IMR-90 (cell line): Measurements from ENCODE around the gene DAPK3. TPM values are rescaled to one million over a fixed set of nuclear protein-coding genes. Genes with fewer than 3 reads are reported as not detected.

ENCODE experiments used
- ATAC-seq: fragments of 200-7000 bp; cut with Tn5 transposase; 2 replicates; pipeline ENCODE4 v1.9.1; 2020; ENCODE audit warnings: low read depth, mild to moderate bottlenecking, moderate library complexity
- BruUV-seq: library from RNA; stranded (reverse); fragments of 400-500 nt; replicated peaks from 2 replicates; lab custom pipeline; 2021; lab: Mats Ljungman, UMichigan
- CTCF ChIA-PET: fragments of 300-600 bp; formaldehyde crosslinking; extraction: SDS; loops from one replicate; lab custom pipeline; 2021; ENCODE audit warnings: antibody characterized with exemption; lab: Yijun Ruan, JAX
- POLR2A ChIA-PET: fragments of 300-600 bp; sonication (Branson Sonifier 250); formaldehyde crosslinking; loops from one replicate; lab custom pipeline; 2022; ENCODE audit warnings: antibody characterized with exemption; ENCODE audit not compliant: unreplicated experiment; lab: Charles Lee
- DNase-seq: peaks from one replicate; pipeline ENCODE4 v3.0.0; 2013
- H2AFZ ChIP-seq: replicated peaks from 2 replicates; pipeline ENCODE3; 2013; ENCODE audit warnings: low read length, mild to moderate bottlenecking; ENCODE audit not compliant: poor library complexity
- H2AK5ac ChIP-seq: 2 replicates; pipeline ENCODE4 v1.6.1; 2013; ENCODE audit warnings: low read depth, low read length, inconsistent platforms
- H2AK9ac ChIP-seq: replicated peaks from 2 replicates; pipeline ENCODE3; 2013; ENCODE audit warnings: mild to moderate bottlenecking, low read depth, low read length, moderate library complexity; ENCODE audit not compliant: poor library complexity
- H2BK120ac ChIP-seq: 2 replicates; pipeline ENCODE4 v1.6.1; 2013; ENCODE audit warnings: low read depth, low read length, inconsistent platforms
- H2BK15ac ChIP-seq: 3 replicates; pipeline ENCODE4 v1.6.1; 2013; ENCODE audit warnings: low read depth, low read length, inconsistent platforms
- H2BK20ac ChIP-seq: 2 replicates; pipeline ENCODE4 v1.6.1; 2013; ENCODE audit warnings: low read depth, mild to moderate bottlenecking, inconsistent platforms, low read length, moderate library complexity
- H2BK5ac ChIP-seq: 2 replicates; pipeline ENCODE4 v1.6.1; 2013; ENCODE audit warnings: mild to moderate bottlenecking, low read depth, low read length, inconsistent platforms; ENCODE audit not compliant: poor library complexity, severe bottlenecking
- H3K14ac ChIP-seq: replicated peaks from 2 replicates; pipeline ENCODE4 v1.6.1; 2013; ENCODE audit warnings: low read depth, low read length, inconsistent platforms
- H3K18ac ChIP-seq: 2 replicates; pipeline ENCODE4 v1.6.1; 2013; ENCODE audit warnings: low read depth, low read length, control low read depth
- H3K23ac ChIP-seq: 2 replicates; pipeline ENCODE4 v1.6.1; 2013; ENCODE audit warnings: low read depth, low read length, inconsistent platforms
- H3K27ac ChIP-seq: 2 replicates; pipeline ENCODE4 v1.5.1; 2013; ENCODE audit warnings: mild to moderate bottlenecking, control low read depth, low read length; ENCODE audit not compliant: insufficient read depth
- H3K27me3 ChIP-seq: 2 replicates; pipeline ENCODE4 v1.6.1; 2013; ENCODE audit warnings: low read length; ENCODE audit not compliant: control insufficient read depth, insufficient read depth
- H3K36me3 ChIP-seq: 2 replicates; pipeline ENCODE4 v1.6.1; 2013; ENCODE audit warnings: low read length, mixed read lengths; ENCODE audit not compliant: control insufficient read depth, insufficient read depth
- H3K4ac ChIP-seq: 2 replicates; pipeline ENCODE4 v1.6.1; 2013; ENCODE audit warnings: low read depth, low read length, inconsistent platforms
- H3K4me1 ChIP-seq: 2 replicates; pipeline ENCODE4 v1.6.1; 2013; ENCODE audit warnings: low read length, mixed read lengths; ENCODE audit not compliant: control insufficient read depth, insufficient read depth
- H3K4me2 ChIP-seq: 2 replicates; pipeline ENCODE4 v1.6.1; 2013; ENCODE audit warnings: low read depth, mild to moderate bottlenecking, control low read depth, low read length, moderate library complexity
- H3K4me3 ChIP-seq: 2 replicates; pipeline ENCODE4 v1.5.1; 2013; ENCODE audit warnings: low read depth, mild to moderate bottlenecking, control low read depth, low read length, moderate library complexity; ENCODE audit not compliant: insufficient read depth
- H3K56ac ChIP-seq: 2 replicates; pipeline ENCODE4 v1.6.1; 2013; ENCODE audit warnings: low read length, inconsistent platforms; ENCODE audit not compliant: insufficient read depth; ENCODE audit errors: extremely low read depth
- H3K79me1 ChIP-seq, 2 experiments: 2 replicates each; pipeline ENCODE4 v1.6.1; 2013; ENCODE audit warnings: low read length in 2 of 2, inconsistent platforms in 1 of 2, low read depth in 1 of 2
- H3K9ac ChIP-seq: 2 replicates; pipeline ENCODE4 v1.6.1; 2013; ENCODE audit warnings: low read depth, low read length, control low read depth
- H3K9me1 ChIP-seq: 2 replicates; pipeline ENCODE4 v1.6.1; 2013; ENCODE audit warnings: low read length, inconsistent platforms; ENCODE audit not compliant: insufficient read depth
- H3K9me3 ChIP-seq: 2 replicates; pipeline ENCODE4 v1.6.1; 2013; ENCODE audit warnings: low read length; ENCODE audit not compliant: control insufficient read depth, insufficient read depth
- H4K20me1 ChIP-seq: 2 replicates; pipeline ENCODE4 v1.6.1; 2013; ENCODE audit warnings: low read length, inconsistent platforms; ENCODE audit not compliant: insufficient read depth
- H4K5ac ChIP-seq: 2 replicates; pipeline ENCODE4 v1.6.1; 2013; ENCODE audit warnings: mild to moderate bottlenecking, low read depth, low read length, control low read depth
- H4K8ac ChIP-seq, 2 experiments: 2 replicates each; pipeline ENCODE4 v1.6.1; 2013; ENCODE audit warnings: low read depth in 2 of 2, low read length in 2 of 2, control low read depth in 1 of 2, inconsistent platforms in 1 of 2
- H4K91ac ChIP-seq: 2 replicates; pipeline ENCODE4 v1.6.1; 2013; ENCODE audit warnings: low read depth, low read length, inconsistent platforms; ENCODE audit not compliant: insufficient read depth
- BHLHE40 ChIP-seq: fragments of 150-350 bp; IDR thresholded peaks from 2 replicates; pipeline ENCODE4 v1.6.1; 2016; ENCODE audit warnings: mild to moderate bottlenecking, low read depth, low read length
- CEBPB ChIP-seq: IDR thresholded peaks from 2 replicates; pipeline ENCODE4 v1.6.1; 2012; ENCODE audit warnings: low read depth, low read length, improper control_type of control experiment
- CHD1 ChIP-seq: IDR thresholded peaks from 2 replicates; pipeline ENCODE4 v1.6.1; 2012; ENCODE audit warnings: low read depth, low read length, improper control_type of control experiment
- ELK1 ChIP-seq: fragments of 150-350 bp; IDR thresholded peaks from 2 replicates; pipeline ENCODE4 v1.6.1; 2016; ENCODE audit warnings: low read depth, mild to moderate bottlenecking, low read length, moderate library complexity, borderline replicate concordance
- FOS ChIP-seq: fragments of 150-350 bp; IDR thresholded peaks from 2 replicates; pipeline ENCODE4 v1.6.1; 2016; ENCODE audit warnings: low read depth, low read length
- MAFK ChIP-seq: IDR thresholded peaks from 2 replicates; pipeline ENCODE4 v1.6.1; 2012; ENCODE audit warnings: low read depth, low read length, improper control_type of control experiment
- MAZ ChIP-seq: IDR thresholded peaks from 2 replicates; pipeline ENCODE4 v1.6.1; 2012; ENCODE audit warnings: low read depth, mild to moderate bottlenecking, low read length, improper control_type of control experiment, moderate library complexity, borderline replicate concordance
- MXI1 ChIP-seq: IDR thresholded peaks from 2 replicates; pipeline ENCODE4 v1.6.1; 2012; ENCODE audit warnings: low read depth, mild to moderate bottlenecking, low read length, moderate library complexity, borderline replicate concordance
- NFE2L2 ChIP-seq: fragments of 150-350 bp; IDR thresholded peaks from 2 replicates; pipeline ENCODE4 v1.6.1; 2016; ENCODE audit warnings: low read depth, mild to moderate bottlenecking, low read length
- POLR2A ChIP-seq: IDR thresholded peaks from 2 replicates; pipeline ENCODE4 v1.6.1; 2012; ENCODE audit warnings: mild to moderate bottlenecking, low read depth, low read length
- RAD21 ChIP-seq: IDR thresholded peaks from 2 replicates; pipeline ENCODE4 v1.6.1; 2012; ENCODE audit warnings: low read length, improper control_type of control experiment
- RCOR1 ChIP-seq: IDR thresholded peaks from 2 replicates; pipeline ENCODE4 v1.6.1; 2012; ENCODE audit warnings: mild to moderate bottlenecking, low read length, improper control_type of control experiment; ENCODE audit not compliant: insufficient replicate concordance
- RFX5 ChIP-seq: IDR thresholded peaks from 2 replicates; pipeline ENCODE4 v1.8.0; 2012; ENCODE audit warnings: low read depth, mild to moderate bottlenecking, low read length, moderate library complexity
- SMC3 ChIP-seq: fragments of 150-350 bp; IDR thresholded peaks from 2 replicates; pipeline ENCODE4 v1.6.1; 2016; ENCODE audit warnings: low read depth, mild to moderate bottlenecking, antibody characterized with exemption, low read length, moderate library complexity
- USF2 ChIP-seq: fragments of 150-350 bp; IDR thresholded peaks from 2 replicates; pipeline ENCODE4 v1.6.1; 2017; ENCODE audit warnings: mild to moderate bottlenecking, antibody characterized with exemption, low read length, low read depth
- WGBS, 2 experiments: methylation state at CpG; one replicate each; pipeline versions ENCODE4 v1.1.5 to v1.1.7; 2013; ENCODE audit warnings: missing lambda C conversion rate in 2 of 2; ENCODE audit not compliant: insufficient read length in 1 of 2; ENCODE audit errors: extremely low coverage in 2 of 2; 5-methylcytosine and 5-hydroxymethylcytosine counted together
- dilution Hi-C: fragments of 300-500 bp; cut with HindIII; formaldehyde crosslinking; loops from one replicate; pipeline ENCODE4 v1.14.3; 2018; ENCODE audit warnings: low sequenced_read_pairs; ENCODE audit not compliant: unreplicated experiment
- in situ Hi-C: fragments of 300-500 bp; cut with MboI; formaldehyde crosslinking; loops from 3 replicates; pipeline ENCODE4 v1.14.3; 2019; ENCODE audit warnings: low sequenced_read_pairs, inconsistent platforms, mixed read lengths
- intact Hi-C: fragments of 100-400 bp; cut with micrococcal nuclease; formaldehyde crosslinking; loops from 2 replicates; pipeline ENCODE4 v1.10.0; 2022
- polyA plus RNA-seq, 3 experiments: library from polyadenylated mRNA; depleted of rRNA; stranded (reverse); fragments of >200 nt; gene quantifications; 2 replicates each; pipeline ENCODE4 v1.2.3, GENCODE V29; 2012; ENCODE audit warnings: low replicate concordance in 1 of 3
- total RNA-seq: library from RNA; depleted of rRNA; stranded (reverse); fragments of >200 nt; gene quantifications from 2 replicates; pipeline ENCODE4 v1.2.3, GENCODE V29; 2012

The DAPK3 gene
- total and polyA plus RNA-seq, 2 of the 4 experiments (the other 2 are of a cell fraction) = 145 to 188 TPM

- intact Hi-C loops (no loop called here), in situ Hi-C loops (no loop called here), dilution Hi-C loops (no loop called here)
- no peak overlapping the region for H3K4me3 ChIP-seq
- peaks cover 40% of the 10 kb centered on the region for H3K36me3 ChIP-seq
- no peak for ATAC-seq
- 93% methylated on average over 16 of the region's 27 CpGs; no CpG with 5 or more reads in 1 of the 2 experiments for WGBS, 2 experiments
- no peak overlapping the region for H3K56ac ChIP-seq
- peaks cover 22% of the 10 kb centered on the region for H3K4me1 ChIP-seq
- TF ChIP-seq MXI1 = no peak
- no peak for TF ChIP-seq BHLHE40
- no peak for TF ChIP-seq MAFK
- no peak for TF ChIP-seq CEBPB
- TF ChIP-seq SMC3 = no peak
- no peak for TF ChIP-seq RCOR1
- no peak for TF ChIP-seq MAZ
- TF ChIP-seq ELK1 = no peak
- no peak for TF ChIP-seq USF2
- TF ChIP-seq POLR2A = no peak
- no peak for TF ChIP-seq CHD1
- TF ChIP-seq RFX5 = no peak
- TF ChIP-seq NFE2L2 = no peak
- no peak for TF ChIP-seq FOS
- TF ChIP-seq RAD21 = no peak
- DNase-seq = no peak
- no peaks in the 10 kb centered on the region for H3K9me3 ChIP-seq
- H3K9me1 ChIP-seq = no peaks in the 10 kb centered on the region
- BruUV-seq = no TSS peak
- H4K20me1 ChIP-seq = peaks cover 92% of the 10 kb centered on the region
- no peak overlapping the region for H4K8ac ChIP-seq
- no peak overlapping the region for H2AK9ac ChIP-seq
- H2BK15ac ChIP-seq = no peak overlapping the region
- no peak overlapping the region for H3K14ac ChIP-seq
- no peak overlapping the region for H4K5ac ChIP-seq
- no peak overlapping the region for H3K4ac ChIP-seq
- ChIA-PET CTCF (interaction anchor here (0.6 kb wide), 1 partner anchor 125 kb away, joined by 7 read pairs; no protein-coding TSS in a partner anchor), POLR2A (interaction anchor here (0.5 kb wide), 1 partner anchor 252 kb away, joined by 3 read pairs; no protein-coding TSS in a partner anchor)
- no peak overlapping the region for H3K18ac ChIP-seq
- H3K23ac ChIP-seq = no peak overlapping the region
- no peak overlapping the region for H2BK20ac ChIP-seq
- H2BK5ac ChIP-seq = no peak overlapping the region
- H3K4me2 ChIP-seq = no peak overlapping the region
- no peak overlapping the region for H3K9ac ChIP-seq
- H3K27me3 ChIP-seq = no peaks in the 10 kb centered on the region
- no peak overlapping the region for H2AK5ac ChIP-seq
- H3K79me1 ChIP-seq = peaks cover 28 to 87% of the 10 kb centered on the region in 2 experiments
- no peak overlapping the region for H2AFZ ChIP-seq
- no peak overlapping the region for H2BK120ac ChIP-seq
- no peak overlapping the region for H3K27ac ChIP-seq
- H4K91ac ChIP-seq = no peak overlapping the region
Measured at GRCh38 chr19:4012092-4012974, 41.4 kb upstream of the DAPK3 start.
